22Rv1 (cell line): ENCODE results near the gene AKAP6.

Experiments
- H3K27ac ChIP-seq: fragments of 450-650 bp; 2 replicates; pipeline ENCODE4 v1.5.1; 2017
- ZFX ChIP-seq: fragments of 450-650 bp; IDR thresholded peaks from 2 replicates; pipeline ENCODE4 v1.6.1; 2017; ENCODE audit warnings: antibody characterized with exemption, borderline replicate concordance
- TF ChIP-seq, protein P1 (sequence below): fragments of 450-650 bp; IDR thresholded peaks from 2 replicates; pipeline ENCODE4 v1.5.1; 2017; ENCODE audit warnings: mild to moderate bottlenecking

Gene AKAP6

DNA sequence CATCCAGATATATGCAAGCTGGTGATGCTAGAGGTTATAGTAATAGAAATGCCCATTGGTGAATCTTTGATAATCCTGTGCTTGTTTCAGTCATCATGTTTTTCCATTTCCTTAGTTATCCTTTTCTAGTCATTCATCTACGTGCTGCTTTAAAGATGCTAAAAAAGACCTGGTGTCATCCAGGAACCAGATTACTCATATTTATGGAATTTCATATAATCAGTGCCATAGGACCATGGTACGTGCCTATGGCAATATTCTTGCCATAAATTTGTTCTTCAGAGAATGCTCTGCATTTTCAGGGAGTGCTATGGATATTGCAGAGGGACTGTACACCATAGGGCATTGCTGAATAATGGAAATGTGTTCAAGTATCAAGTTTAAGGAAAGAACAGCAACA lies 267.3 kb downstream of the AKAP6 start:
- TF ChIP-seq, protein P1, sequence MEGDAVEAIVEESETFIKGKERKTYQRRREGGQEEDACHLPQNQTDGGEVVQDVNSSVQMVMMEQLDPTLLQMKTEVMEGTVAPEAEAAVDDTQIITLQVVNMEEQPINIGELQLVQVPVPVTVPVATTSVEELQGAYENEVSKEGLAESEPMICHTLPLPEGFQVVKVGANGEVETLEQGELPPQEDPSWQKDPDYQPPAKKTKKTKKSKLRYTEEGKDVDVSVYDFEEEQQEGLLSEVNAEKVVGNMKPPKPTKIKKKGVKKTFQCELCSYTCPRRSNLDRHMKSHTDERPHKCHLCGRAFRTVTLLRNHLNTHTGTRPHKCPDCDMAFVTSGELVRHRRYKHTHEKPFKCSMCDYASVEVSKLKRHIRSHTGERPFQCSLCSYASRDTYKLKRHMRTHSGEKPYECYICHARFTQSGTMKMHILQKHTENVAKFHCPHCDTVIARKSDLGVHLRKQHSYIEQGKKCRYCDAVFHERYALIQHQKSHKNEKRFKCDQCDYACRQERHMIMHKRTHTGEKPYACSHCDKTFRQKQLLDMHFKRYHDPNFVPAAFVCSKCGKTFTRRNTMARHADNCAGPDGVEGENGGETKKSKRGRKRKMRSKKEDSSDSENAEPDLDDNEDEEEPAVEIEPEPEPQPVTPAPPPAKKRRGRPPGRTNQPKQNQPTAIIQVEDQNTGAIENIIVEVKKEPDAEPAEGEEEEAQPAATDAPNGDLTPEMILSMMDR = no peak
- no peak for TF ChIP-seq ZFX

DNA sequence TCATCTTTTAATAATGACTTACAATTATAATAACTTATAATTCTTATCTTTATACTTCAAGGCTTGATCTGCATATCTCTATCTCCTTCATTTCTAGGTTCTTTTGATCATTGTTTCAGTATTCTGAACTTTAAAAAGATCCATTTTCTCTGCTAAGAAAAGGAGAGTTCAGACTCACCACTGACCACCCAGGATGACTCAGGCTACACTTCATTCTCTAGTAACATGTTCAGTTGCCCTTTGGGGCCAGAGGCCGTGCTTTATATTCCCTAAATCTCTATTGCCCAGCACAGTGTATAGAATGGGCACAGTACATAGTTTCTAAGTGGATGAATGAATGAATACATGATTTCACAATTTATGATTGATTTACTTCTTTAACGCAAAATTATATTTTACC lies 268.7 kb downstream of the AKAP6 start:
- H3K27ac ChIP-seq = no peak overlapping the region
- TF ChIP-seq, protein P1 = no peak
- no peak for TF ChIP-seq ZFX

More for the DNA sequence above, 267.3 kb downstream of the AKAP6 start:
- H3K27ac ChIP-seq = no peak overlapping the region

DNA sequence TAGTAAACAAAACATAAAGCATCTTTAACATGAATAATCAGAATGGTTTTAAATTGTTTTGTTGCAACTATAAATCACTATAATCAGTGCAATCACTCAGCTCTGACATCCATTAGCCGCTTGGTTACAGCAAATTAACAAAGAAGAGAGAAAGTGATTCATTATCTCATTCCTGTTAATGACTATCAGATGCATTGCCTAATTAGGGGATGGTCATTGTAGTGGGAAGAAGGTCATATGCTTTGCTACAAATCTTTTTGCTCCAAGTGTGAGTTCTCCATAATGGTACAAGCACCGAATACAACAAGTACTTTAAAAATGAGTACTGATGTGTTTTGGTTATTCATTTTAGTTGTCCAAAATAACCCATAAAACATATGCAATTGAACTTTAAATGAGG lies 272.0 kb downstream of the AKAP6 start:
- no peak for TF ChIP-seq ZFX
- TF ChIP-seq, protein P1 = no peak
- no peak overlapping the region for H3K27ac ChIP-seq

DNA sequence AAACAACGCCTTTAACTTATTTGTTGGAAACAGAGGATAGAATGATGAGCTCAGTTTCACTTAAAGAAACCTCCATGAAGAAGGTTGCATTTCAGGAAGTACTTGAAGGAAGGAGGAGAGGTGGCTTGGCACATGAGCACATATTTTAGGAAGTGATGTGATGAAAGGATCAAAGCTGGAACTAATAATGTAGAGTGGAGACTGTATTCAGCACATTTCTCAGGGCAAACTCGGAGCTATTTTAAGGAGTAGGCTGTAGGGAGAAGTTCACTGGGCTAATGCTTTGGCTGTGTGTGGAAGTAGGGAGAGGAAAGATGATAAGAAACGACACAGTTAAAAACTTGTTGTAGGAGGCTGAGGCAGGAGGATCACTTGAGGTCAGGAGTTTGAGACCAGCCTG lies 272.8 kb downstream of the AKAP6 start:
- no peak for TF ChIP-seq ZFX
- TF ChIP-seq, protein P1 = no peak
- H3K27ac ChIP-seq = no peak overlapping the region

DNA sequence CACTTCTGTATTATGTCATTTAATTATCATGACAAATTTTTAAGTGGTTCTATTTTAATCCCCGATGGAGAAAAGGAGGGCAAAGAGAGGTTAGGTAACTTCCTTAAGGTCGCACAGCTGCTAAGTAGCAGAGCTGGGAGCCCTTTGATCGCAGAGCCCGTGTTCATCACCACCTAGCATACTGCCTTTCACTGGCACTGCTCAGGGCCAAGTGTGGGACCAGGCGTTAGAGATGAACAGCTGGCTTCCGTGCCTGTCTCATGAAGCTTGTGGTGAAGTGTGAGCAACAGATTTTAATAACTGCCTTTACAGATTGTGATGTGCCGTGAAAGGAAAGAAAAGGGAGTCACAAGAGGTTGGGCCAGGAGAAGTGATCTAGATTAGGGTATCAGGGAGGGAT lies 273.6 kb downstream of the AKAP6 start:
- TF ChIP-seq, protein P1 = no peak
- TF ChIP-seq ZFX = no peak
- H3K27ac ChIP-seq = no peak overlapping the region

DNA sequence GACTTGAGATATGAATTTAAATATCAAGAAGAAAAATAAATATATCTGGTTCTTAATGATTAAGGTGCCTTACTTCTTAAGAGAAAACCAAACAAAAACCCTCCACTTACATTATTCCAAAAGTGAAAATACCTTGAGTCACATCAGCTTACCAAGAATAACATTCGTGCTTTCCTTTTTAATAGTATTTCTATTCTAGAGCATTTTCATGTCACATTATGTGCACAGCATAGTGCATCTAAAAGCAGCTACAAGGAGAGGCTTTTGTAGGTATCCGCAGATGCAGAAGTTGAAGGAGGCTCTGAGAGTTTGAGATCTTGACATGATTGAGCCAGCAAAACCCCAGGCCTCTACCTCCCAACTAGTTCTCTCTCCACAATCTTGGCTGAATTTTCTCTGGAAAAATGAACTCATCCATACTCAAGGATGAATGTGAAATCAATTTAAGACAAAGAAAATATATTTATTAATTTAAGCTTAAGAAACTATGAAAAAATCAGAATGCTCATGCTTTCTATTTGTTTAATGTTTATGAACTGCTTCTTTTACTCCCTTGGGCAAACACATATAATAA lies 275.0 kb downstream of the AKAP6 start:
- TF ChIP-seq ZFX = no peak
- TF ChIP-seq, protein P1 = no peak
- H3K27ac ChIP-seq = no peak overlapping the region

DNA sequence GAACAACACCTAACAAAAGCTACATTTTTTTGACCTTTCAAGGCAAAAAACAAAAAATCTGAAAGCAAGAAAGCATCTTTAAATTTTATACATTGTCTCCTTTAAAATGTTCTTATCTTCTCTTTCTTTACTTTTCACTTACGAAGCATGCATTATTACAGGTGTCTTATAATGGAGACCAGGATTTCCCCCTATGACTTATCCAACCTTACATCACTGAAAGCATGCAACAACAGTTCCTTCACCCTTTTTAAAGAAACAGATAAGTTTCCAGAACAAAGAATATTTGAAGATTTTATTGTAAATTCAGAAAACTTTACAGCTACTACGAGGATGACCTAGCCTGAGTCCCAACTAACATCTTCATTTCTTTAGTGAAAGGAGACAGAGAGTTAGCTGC lies 277.2 kb downstream of the AKAP6 start:
- no peak overlapping the region for H3K27ac ChIP-seq
- no peak for TF ChIP-seq ZFX
- TF ChIP-seq, protein P1 = no peak
